Measurements from ENCODE around the gene TRMT5.

DNA sequence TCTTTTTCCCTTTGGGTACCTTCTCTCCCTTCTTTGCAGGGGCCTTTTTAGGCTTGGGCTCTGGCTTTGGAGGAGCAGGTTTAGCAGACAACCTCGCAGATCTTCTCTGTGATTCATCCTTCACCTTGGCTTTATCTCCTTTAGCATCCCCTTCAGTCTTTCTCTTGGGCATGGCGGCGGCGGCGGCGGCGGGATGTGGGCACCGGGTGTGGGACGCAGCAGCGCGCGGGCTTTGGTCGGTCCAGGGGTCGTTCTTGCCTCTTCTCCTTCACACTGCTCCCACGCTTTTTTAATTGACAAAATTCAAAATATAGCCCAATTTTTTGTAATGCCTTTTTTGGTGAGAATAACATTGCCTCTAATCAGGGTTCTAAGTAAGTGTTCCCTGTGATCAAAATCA, 8.6 kb downstream of the TRMT5 start:
- no peak for TF ChIP-seq POLR2AphosphoS5 (IDR thresholded peaks at IDR 0.05)
- TF ChIP-seq EP300 (IDR thresholded peaks at IDR 0.05): no peak
- TF ChIP-seq POLR2A (IDR thresholded peaks at IDR 0.05): no peak
- TF ChIP-seq, protein P1, sequence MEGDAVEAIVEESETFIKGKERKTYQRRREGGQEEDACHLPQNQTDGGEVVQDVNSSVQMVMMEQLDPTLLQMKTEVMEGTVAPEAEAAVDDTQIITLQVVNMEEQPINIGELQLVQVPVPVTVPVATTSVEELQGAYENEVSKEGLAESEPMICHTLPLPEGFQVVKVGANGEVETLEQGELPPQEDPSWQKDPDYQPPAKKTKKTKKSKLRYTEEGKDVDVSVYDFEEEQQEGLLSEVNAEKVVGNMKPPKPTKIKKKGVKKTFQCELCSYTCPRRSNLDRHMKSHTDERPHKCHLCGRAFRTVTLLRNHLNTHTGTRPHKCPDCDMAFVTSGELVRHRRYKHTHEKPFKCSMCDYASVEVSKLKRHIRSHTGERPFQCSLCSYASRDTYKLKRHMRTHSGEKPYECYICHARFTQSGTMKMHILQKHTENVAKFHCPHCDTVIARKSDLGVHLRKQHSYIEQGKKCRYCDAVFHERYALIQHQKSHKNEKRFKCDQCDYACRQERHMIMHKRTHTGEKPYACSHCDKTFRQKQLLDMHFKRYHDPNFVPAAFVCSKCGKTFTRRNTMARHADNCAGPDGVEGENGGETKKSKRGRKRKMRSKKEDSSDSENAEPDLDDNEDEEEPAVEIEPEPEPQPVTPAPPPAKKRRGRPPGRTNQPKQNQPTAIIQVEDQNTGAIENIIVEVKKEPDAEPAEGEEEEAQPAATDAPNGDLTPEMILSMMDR (IDR thresholded peaks at IDR 0.05): no peak
